OCI-LY3 (cell line): ENCODE results near the gene VAC14.

ENCODE experiments used
- H2AFZ ChIP-seq: fragments of 200-600, 300-600 bp; shearing (Covaris generic); 2 replicates; pipeline ENCODE4 v1.6.0; 2014; ENCODE audit warnings: antibody characterized with exemption, low read depth, low read length
- H3K27ac ChIP-seq: fragments of 200-600, 300-600 bp; sonication (generic); 2 replicates; pipeline ENCODE4 v1.5.1; 2014; ENCODE audit warnings: mild to moderate bottlenecking, low read length, moderate library complexity, mixed read lengths
- H3K27me3 ChIP-seq: fragments of 200-600, 300-600 bp; sonication (generic); 2 replicates; pipeline ENCODE4 v1.6.1; 2014; ENCODE audit warnings: low read depth, low read length, mixed read lengths
- H3K36me3 ChIP-seq: fragments of 200-600, 300-600 bp; sonication (generic); replicated peaks from 2 replicates; pipeline ENCODE3; 2014; ENCODE audit warnings: low read depth, low read length, mixed read lengths
- H3K4me1 ChIP-seq: fragments of 300-600, 200-600 bp; sonication (generic); 2 replicates; pipeline ENCODE4 v1.6.1; 2014; ENCODE audit warnings: low read length, mixed read lengths
- H3K4me2 ChIP-seq: fragments of 200-600, 300-600 bp; sonication (generic); 2 replicates; pipeline ENCODE4 v1.6.1; 2014; ENCODE audit warnings: low read length, mixed read lengths
- H3K4me3 ChIP-seq: fragments of 300-600, 200-600 bp; sonication (generic); 2 replicates; pipeline ENCODE4 v1.5.1; 2014; ENCODE audit warnings: antibody characterized with exemption, mild to moderate bottlenecking, low read length, moderate library complexity
- H3K79me2 ChIP-seq: fragments of 300-600, 200-600 bp; shearing (Covaris generic); 2 replicates; pipeline ENCODE4 v1.6.1; 2014; ENCODE audit warnings: mild to moderate bottlenecking, low read length, mixed read lengths
- H3K9ac ChIP-seq: fragments of 300-600, 200-600 bp; shearing (Covaris generic); 2 replicates; pipeline ENCODE4 v1.6.0; 2014; ENCODE audit warnings: mild to moderate bottlenecking, low read length, moderate library complexity
- H3K9me3 ChIP-seq: fragments of 200-600, 300-600 bp; shearing (Covaris generic); 2 replicates; pipeline ENCODE4 v1.6.1; 2014; ENCODE audit warnings: low read length, mixed read lengths; ENCODE audit not compliant: insufficient read depth
- H4K20me1 ChIP-seq: fragments of 200-600, 300-600 bp; sonication (generic); 2 replicates; pipeline ENCODE4 v1.6.1; 2016; ENCODE audit warnings: low read length, mixed read lengths; ENCODE audit not compliant: insufficient read depth
- CTCF ChIP-seq: fragments of 200-600, 300-600 bp; sonication (generic); IDR thresholded peaks from 2 replicates; pipeline ENCODE4 v1.5.1; 2014; ENCODE audit warnings: antibody characterized with exemption, low read length, low read depth
- EZH2phosphoT487 ChIP-seq: fragments of 200-600 bp; shearing (Covaris generic); IDR thresholded peaks from 2 replicates; pipeline ENCODE4 v1.6.1; 2018; ENCODE audit warnings: antibody characterized with exemption, mixed run types, low read depth

VAC14 gene

GRCh38 chr16:70702624-70703023 is 98.3 kb downstream of the VAC14 start:
- no peaks in the 10 kb centered on the region for H3K9me3 ChIP-seq
- no peaks in the 10 kb centered on the region for H4K20me1 ChIP-seq
- no peak overlapping the region for H3K27ac ChIP-seq
- H3K9ac ChIP-seq: no peak overlapping the region
- no peaks in the 10 kb centered on the region for H3K36me3 ChIP-seq
- H2AFZ ChIP-seq: no peak overlapping the region
- no peak overlapping the region for H3K4me2 ChIP-seq
- H3K4me3 ChIP-seq: no peak overlapping the region
- no peaks in the 10 kb centered on the region for H3K79me2 ChIP-seq
- no peaks in the 10 kb centered on the region for H3K4me1 ChIP-seq
- TF ChIP-seq EZH2phosphoT487 (no peak), CTCF (no peak)
- no peaks in the 10 kb centered on the region for H3K27me3 ChIP-seq

- no peaks in the 10 kb centered on the region for H3K36me3 ChIP-seq
- H3K9me3 ChIP-seq: no peaks in the 10 kb centered on the region
- H3K79me2 ChIP-seq: no peaks in the 10 kb centered on the region
- no peak overlapping the region for H3K4me2 ChIP-seq
- no peak overlapping the region for H2AFZ ChIP-seq
- H3K27me3 ChIP-seq: no peaks in the 10 kb centered on the region
- H4K20me1 ChIP-seq: no peaks in the 10 kb centered on the region
- no peak overlapping the region for H3K9ac ChIP-seq
- no peak overlapping the region for H3K27ac ChIP-seq
- no peak overlapping the region for H3K4me3 ChIP-seq
- no peaks in the 10 kb centered on the region for H3K4me1 ChIP-seq
- TF ChIP-seq CTCF: no peak
- TF ChIP-seq EZH2phosphoT487: no peak
These were observed 99.0 kb downstream of the VAC14 start for GRCh38 chr16:70701998-70702397.

- Histone ChIP-seq H3K79me2 (no peaks in the 10 kb centered on the region), H3K4me1 (no peaks in the 10 kb centered on the region), H3K27me3 (no peaks in the 10 kb centered on the region), H2AFZ (no peak overlapping the region), H3K4me2 (no peak overlapping the region), H3K9me3 (no peaks in the 10 kb centered on the region), H3K27ac (no peak overlapping the region), H3K4me3 (no peak overlapping the region), H3K36me3 (no peaks in the 10 kb centered on the region), H3K9ac (no peak overlapping the region), H4K20me1 (no peaks in the 10 kb centered on the region)
- TF ChIP-seq EZH2phosphoT487 (no peak), CTCF (no peak)
These were observed 99.4 kb downstream of the VAC14 start for GRCh38 chr16:70701596-70701995.

- Histone ChIP-seq H3K79me2 (no peaks in the 10 kb centered on the region), H3K9me3 (no peaks in the 10 kb centered on the region), H3K27me3 (no peaks in the 10 kb centered on the region), H3K4me1 (no peaks in the 10 kb centered on the region), H3K27ac (no peak overlapping the region), H2AFZ (no peak overlapping the region), H3K4me3 (no peak overlapping the region), H3K9ac (no peak overlapping the region), H3K4me2 (no peak overlapping the region), H3K36me3 (no peaks in the 10 kb centered on the region), H4K20me1 (no peaks in the 10 kb centered on the region)
- TF ChIP-seq CTCF (no peak), EZH2phosphoT487 (no peak)
These were observed 99.9 kb downstream of the VAC14 start for GRCh38 chr16:70701036-70701435.
